ENCODE measurements around the gene CDH13. TPM values are rescaled to one million over a fixed set of nuclear protein-coding genes. Genes with fewer than 3 reads are reported as not detected.

Gene CDH13
- polyA plus RNA-seq, 5 donors: 2.5 to 4.6 (median 3.3) TPM

DNA sequence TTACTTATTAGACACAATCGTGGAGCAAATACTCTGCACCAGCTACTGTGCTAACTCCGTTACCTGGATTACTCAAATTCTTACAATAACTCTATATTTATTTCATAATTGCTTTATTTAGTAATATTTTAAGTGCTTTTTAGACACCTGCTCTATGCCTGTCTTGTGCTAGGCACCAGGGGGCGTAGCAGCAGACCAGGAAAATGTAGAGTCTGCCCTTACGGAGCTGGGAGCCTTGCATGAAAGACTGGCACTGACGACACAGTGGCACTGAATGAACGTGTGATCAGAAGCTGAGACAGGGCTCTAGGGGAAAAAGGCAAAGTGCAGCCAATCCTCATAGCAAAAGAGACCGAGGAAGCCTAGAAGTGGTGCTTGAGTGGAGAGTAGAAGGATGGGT is 486.5 kb downstream of the CDH13 start:
- DNase-seq: no peak

DNA sequence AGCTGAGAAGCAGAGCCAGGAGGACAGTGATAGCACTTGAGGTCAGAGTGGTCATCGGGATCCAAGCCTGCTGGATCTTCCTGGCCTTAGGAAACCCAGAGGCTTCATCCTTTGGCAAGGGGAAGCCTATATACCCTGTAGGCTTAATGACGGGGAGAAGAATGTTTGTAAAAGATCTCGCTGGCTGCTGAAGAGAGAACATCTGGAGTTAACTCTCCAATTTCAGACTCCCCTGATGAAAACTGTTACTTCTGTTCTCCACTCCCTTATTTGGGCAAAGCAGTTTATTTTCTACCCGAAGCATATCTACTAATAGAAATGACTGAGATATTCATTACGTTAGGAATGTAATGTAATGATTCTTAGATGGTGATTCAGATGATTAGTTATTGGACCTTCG is 487.0 kb downstream of the CDH13 start:
- no peak for DNase-seq

DNA sequence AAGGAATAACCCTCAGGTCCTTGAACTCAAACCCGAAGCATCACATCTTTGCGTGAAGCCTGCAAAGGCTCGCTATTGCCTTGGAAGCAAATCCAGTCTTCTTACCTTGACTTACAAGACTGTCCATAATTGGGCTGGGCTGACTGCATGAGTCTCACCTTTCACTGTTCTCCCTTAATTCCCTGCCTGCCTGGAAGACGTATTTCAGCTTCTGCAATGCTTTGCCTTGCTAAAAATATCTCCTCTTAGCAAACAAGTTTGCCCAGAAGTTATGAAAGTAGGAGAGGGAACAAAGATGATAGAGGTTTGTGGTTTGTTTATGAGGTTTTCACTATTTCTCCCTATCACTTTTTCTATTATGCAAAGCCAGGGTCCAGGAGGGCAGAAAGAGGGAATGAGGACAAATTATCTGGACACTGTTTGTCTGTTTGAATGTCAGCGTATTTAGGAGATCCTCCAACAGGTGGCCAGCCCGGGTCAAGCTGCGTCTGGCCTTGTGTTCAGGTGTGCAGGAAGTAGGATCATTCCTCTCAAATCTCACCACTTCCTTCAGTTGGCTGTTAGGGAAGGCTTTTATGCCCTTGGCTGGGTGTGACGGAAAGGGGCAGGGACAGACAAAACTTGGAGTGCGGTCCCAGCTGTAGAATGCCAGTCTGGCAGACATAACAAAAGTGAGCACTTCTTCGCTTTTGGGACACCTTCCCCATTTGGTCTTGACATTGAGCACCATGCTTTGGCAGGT is 488.9 kb downstream of the CDH13 start:
- no peak for DNase-seq

DNA sequence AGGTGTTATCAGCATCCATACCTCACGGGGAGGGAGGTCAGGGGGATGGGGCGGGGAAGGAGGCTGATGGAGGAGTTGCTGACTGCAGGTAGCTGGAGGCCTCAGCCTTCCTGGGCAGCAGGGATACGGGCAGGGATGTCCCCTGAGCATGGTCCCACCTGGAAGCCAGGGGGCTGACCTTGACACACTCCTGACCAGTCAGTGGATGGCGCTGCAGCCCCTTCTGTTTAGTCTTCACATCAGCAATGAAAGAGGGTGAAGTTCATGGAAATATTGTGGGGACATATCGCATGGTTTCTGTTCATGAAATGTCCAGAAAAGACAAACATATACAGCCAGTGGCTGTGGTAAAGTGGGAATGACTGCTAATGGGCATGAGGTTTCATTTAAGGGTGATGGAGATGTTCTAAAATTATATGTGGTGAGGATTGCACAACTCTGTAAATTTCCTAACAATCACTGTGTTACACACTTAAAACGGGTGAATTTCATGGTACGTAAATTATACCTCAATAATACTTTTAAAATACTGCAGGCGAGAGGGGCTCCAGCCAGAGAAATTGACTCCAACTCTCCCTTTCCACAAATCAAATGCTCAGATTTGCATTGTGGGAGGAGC is 489.6 kb downstream of the CDH13 start:
- no peak for DNase-seq

DNA sequence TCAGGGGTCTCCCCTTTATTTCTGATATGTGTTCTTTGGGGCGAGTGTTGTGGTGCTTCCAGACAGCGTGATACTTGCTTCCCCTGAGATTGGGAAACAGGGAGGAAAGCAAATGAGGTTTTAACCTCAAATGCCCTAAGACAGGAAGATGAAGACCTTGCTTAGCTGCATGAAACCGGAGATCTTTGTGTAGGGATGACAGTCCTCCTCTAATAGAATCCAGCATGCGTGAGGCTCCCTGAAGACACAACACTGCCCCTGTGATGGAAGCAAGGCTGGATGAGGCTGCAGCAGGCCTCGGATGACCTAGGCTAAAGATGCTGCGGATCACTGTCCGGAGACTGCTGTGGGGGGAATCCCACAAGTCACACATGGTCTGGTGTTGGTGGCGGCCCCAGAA is 491.0 kb downstream of the CDH13 start:
- no peak for DNase-seq

DNA sequence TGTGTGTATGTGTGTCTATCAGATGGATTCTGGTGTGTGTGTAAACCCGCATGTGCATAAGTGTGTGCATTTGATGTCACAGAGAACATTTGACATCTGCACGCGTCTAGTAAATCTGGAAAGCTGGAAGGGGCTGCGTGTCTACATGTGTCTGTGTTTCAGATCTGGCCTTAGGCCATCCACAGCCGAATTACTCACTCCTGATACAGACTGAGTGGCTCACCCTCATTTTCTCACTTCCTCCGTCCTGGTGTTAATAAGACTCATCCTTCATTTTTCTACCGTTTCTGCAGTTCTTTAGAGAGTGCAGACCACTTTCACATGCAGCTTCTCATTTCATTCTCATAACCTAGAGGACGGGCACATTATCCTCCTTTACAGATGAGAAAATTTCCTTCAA is 491.6 kb downstream of the CDH13 start:
- DNase-seq: no peak

DNA sequence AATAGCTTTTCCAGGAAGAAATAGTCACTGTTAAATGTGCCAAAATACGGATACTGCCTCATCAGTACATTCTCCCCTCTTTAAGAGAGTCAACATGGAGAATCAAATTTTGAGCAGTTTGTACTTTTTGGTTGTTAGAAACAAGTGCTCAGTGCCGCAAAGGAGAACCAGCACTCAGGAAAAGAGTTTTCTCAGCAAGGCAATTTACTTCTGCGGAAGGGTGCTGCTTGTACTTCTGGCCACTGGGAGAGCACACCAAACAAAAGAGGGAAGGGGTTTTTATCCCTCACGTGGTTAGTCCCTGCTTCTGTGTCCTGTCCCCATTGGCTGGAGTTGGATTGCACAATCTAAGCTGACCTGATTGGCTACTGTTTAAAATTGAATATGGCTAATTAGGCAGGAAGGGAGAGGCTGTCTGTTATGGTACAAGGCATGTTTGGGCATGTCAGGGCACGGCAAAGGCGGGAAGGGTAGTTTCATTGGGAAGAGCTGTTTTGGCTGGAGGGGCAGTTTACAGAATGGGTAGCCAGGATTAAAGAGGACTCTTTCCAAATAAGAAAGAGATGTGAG is 499.3 kb downstream of the CDH13 start:
- DNase-seq: no peak

DNA sequence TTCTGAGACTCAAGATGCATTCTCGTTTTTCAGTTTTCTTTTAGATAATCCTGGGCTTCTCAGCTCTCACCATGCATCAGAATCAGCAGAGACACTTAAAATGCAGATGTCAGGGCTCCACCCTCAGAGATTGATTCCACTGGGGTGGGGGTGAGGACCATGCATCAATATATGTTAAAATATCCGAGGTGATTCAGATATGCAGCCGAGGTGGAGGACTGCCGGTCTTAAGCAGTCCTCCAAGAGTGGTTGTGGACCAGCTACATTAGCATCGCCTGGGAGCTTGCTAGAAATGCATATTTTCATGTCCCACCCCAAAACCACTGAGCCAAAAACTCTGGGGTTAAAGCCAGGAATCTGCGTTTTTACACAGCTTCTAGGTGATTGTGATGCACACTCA is 501.3 kb downstream of the CDH13 start:
- DNase-seq: no peak

DNA sequence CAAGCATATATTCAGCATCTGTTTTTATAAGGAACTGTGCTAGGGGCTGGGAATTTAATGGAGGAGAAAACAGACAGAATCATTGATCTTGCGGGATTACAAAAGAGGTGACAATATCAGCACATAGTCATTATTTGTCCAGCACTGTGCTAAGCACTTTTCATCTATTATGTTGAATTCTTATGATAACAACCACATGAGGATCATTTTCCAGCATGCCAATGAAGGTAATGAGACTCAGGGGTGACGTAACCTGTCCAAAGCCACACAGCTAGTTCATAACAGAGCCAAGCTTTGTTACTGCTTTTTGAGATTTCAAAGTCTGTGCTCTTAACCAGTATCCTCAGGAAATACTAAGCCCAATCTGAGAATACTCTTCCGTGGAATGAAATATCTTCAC is 503.3 kb downstream of the CDH13 start:
- DNase-seq: no peak

DNA sequence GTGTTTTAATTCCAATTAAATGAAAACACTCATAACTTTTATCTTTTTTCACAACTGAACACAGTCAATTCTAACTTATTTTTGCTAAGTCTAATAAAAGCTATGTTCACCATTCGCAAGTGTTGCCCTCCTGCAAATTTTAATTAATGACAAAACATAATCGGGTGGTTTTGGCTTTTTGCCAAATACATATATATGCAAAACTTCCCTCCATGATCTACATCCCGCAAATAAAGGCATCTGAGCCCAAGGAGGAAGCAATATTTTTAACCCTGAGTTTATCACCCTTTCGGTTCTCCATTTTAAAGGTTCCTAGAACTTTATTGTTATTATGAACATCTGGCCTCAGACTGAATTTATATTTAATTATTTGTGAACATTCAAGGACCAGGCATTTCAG is 507.9 kb downstream of the CDH13 start:
- no peak for DNase-seq

DNA sequence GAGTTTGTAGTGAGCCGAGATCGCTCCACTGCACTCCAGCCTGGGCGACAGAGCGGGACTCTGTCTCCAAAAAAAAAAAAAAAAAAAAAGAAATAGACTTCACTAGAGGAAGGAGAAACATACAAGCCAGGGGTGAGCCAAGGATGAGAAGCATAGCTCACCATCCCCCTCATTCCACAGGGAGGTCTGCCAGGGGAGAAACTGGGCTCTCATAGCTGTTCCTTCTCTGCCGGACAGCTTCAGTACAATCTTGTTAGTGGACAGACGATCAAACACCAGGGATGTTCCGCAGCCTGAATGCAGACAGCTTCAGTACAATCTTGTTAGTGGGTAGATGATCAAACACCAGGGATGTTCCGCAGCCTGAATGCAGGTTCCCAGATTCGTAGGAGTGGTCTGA is 509.6 kb downstream of the CDH13 start:
- no peak for DNase-seq

DNA sequence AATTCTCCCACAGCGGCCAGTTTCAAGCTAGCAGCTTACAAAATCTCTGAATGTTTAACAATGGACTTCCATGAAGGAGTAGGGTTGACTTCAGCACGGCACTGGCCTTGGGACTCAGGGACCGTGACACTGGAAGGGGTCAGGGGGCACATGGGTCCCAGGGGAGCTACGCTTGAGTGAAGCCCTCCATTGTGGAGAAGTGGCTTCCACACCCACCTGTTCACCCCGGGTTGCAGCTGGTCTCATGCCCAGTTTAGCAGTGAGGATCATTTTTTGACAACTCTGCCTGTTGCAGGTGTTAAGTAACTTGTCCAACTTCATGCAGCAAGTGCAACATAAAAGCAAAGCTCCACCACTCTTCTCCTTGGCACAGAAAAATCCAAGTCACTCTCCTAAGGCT is 510.2 kb downstream of the CDH13 start:
- no peak for DNase-seq

DNA sequence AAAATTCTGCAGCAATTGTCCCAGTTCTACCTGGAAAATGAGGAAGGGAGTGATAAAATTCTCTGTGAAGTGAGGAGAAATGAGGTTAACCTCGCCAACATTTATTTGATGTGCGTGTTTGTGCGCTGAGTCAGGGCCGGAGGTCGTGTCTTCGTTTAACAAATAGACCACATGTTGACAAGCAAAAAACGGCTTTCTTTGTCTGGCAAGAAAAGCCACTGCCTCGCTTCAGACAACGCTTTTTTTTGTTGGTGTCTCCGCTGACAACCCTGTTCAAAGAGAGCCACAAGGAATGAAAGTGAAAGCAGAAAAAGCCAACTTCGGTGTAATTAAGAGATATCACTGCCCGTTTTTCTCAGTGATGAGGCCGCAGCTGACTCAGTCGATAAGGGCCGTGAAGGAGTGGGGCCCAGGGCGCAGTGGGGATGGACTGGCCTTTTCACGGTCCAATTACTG is 510.6 kb downstream of the CDH13 start:
- peak; percentile 23 to 27 for DNase-seq

DNA sequence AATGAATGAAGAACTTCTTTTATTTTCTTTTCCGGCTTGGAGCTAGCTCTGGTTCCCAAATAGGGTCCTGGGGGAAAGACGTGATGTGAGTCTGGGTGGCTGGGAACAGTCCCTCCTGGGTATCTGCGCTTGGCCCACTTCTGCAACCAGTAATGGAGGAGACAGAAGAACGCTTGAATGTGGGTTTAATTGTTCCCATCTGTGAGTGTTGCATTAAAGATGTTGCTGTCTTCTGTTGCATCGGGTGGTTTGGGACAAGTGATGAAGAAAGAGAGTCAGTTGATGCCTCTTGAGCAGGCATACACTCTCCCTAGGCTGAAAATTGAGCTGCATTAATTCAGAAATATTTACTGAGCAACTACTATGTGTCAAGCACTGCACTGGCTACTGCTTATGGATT is 511.1 kb downstream of the CDH13 start:
- no peak for DNase-seq

DNA sequence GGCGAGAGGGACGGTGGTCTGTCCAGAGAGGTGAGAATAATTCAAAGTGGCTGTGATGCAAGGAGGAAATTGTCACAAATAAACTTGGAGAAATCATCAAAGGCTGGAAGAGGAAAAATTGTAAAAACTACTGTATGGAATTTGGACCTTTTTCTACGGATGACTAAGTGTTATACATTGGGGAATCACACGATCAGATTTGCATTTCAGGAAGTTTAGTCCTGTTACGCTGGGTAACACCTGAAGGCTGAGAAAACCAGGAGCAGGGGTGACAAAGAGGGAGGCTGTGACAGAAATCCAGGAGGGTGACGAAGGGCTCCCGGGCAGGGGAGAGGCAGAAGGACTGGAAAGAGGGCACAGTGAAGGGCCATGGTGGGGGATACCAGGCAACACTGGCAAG is 511.7 kb downstream of the CDH13 start:
- DNase-seq: no peak

DNA sequence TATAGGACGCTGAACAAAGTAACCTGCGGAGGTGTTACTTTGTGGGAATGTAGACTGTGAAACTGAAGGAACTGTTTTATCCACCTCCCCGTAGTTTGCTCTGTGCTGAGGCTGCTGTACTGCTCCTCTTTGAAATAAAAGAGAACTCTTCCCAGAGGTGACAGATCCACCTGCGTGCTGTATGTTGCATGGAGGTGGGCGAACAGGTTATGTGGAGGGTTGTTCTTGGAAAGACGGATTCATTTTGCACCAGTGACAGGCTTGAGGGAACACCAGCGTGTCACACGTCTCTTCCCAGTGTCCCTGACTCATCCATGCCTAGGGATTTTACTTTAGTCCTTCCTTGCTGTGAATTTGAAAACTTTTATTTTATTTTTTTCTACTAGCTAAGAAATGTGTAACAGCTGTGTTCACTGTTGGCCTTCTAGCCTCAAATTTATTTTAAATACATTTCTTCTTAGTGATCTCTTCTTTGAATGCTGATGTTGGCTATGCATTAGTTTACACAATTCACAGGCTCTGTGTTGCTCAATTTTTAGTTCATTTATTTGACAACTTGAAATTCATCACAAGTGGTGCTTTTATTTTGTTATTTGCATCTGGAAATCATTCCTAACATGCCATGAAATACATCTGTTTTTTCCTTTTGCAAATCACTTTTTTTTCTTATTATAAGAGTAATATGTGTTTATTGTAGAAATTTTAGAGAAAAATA is 512.4 kb downstream of the CDH13 start:
- DNase-seq: no peak

DNA sequence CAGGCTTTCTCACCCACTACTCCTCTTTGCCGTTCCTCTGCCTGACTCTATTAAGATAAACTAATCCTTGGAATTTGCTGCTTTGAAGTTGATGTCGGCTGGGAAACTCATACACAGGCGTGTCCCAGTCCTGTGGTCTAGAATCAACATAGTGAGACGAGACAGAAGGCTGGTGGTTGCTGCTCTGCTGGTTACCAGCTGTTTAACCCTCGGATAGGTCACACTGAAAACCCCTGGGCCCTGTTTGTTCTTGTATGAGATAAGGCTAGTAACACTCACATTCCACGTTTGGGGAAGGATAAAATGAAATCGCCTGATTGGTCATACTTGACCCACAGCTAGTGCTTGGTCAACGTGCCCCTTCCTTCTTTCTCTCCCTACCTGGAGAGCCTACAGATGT is 517.0 kb downstream of the CDH13 start:
- DNase-seq: no peak

DNA sequence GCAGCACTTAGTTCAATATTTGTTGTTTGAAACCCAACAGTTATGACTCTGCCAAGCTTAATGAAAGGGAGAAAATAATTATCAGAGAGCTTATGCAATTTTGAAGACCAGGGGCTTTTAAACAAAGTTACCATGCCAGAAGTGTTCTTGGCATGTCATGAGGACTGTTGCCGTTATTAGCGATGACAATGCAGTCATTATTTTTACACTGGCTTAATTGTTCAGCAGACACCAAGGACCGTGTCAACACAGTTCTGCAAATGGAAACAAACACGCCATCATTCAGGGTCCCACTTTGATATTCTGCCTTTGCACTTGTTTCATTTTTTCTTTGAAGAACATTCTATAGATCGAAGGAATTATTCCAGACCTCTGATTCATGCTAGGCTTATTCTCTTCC is 518.5 kb downstream of the CDH13 start:
- no peak for DNase-seq

DNA sequence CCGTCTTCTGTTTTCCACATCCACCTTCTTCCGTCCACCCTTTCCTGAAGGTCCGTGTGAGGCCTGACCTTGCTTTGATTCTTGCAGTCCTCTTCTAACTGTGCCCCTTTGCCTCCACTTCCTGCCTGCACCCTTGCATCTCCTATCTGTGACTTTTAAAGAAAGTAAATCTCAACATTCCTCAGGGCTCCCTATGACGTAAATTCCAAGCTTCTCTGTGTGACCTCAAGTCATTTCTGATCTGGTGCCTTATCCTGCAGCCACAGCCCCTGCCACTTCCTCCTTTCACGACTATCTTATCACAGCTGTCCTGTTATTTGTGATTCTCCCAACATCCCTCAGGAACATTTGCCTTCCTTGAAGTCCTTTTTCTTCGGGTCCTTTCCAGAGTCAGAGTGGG is 520.5 kb downstream of the CDH13 start:
- no peak for DNase-seq

DNA sequence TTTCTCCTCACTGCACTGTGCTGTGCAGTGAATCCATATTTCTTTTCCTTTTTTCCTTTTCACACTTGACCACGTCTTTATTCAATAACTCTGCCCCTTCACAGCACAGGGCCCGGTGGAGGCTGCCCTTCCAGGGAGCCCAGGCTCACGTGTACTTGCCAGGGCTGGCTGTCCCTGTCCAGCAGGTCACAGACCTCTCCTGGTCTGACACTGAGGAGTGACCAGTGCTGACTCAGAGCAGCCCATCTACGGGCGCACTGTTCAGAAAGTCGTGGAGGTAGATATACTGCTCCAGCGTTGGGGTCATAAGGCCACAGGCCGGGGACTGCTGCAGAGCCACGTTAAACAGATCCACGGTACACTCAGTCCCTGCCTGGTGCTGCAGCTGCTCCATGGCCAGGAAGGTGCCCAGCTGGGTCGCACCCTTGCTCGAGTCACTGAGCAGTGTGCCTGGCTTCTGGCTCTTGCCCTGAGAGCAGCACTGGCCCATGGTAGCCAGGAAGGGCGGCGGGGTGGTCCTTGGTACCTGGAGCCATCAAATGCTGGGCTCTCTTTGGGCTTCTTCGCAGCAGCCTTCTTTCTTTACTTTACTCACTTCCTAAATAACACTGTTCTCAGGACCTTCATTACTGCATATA is 531.7 kb downstream of the CDH13 start:
- no peak for DNase-seq

DNA sequence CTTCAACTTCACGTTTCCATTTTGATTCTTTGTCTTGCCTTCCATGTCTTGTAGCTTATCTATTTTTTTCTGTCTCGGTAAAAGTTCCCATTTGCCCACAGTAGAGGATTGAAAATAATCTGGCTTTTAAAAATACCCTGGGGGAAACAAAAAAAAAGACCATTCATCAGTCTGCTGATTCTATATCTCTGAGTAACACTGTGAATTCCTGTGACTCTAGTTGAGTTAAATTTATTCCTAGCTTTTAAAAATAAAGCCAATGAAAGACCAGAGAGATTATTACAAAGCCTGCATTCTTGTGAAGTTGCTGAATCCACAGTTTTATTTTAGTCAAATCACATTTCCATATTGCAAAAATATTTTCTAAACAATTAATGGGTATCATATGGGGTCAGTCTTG is 532.3 kb downstream of the CDH13 start:
- no peak for DNase-seq

DNA sequence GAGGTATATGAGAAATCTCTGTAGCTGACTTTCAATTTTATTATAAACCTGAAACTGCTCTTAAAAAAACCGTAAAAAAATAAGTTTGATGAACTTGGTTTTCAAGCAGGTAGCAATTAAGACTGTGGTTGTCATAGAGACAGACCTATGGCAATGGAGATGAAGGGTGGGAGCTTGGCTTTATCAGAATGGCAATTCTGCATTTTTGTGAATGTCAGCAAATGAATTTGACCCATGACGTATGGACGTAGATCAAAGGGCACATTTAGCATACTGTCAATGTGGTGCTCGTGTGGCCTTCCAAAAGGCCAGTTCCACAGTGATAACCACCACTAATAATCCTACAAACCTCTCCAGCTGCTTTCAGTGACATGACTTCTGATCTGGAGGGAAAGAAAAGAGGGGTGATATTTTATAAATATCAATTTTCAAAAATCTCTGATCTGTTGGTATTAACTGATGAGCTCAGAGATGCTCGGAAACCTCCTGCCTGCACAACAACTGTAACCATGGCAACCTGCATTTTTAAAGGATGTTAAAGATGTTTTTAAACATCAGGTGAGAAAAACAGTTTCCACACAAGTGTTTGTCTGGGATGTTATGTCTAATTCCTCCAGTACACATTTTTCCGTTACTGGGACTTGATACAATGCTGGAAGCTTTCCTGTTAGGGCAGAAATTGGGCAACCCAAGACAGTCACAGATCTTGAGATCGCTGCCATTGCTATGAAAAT is 533.7 kb downstream of the CDH13 start:
- DNase-seq: no peak
